ENCODE results near the gene TNF. TPM values are rescaled to one million over a fixed set of nuclear protein-coding genes. Genes with fewer than 3 reads are reported as not detected.

Gene TNF
- total and polyA plus RNA-seq, 2 of the 13 experiments (the other 11 are each of a cell fraction or from before 2014, with no cell fraction given) = not detected

DNA sequence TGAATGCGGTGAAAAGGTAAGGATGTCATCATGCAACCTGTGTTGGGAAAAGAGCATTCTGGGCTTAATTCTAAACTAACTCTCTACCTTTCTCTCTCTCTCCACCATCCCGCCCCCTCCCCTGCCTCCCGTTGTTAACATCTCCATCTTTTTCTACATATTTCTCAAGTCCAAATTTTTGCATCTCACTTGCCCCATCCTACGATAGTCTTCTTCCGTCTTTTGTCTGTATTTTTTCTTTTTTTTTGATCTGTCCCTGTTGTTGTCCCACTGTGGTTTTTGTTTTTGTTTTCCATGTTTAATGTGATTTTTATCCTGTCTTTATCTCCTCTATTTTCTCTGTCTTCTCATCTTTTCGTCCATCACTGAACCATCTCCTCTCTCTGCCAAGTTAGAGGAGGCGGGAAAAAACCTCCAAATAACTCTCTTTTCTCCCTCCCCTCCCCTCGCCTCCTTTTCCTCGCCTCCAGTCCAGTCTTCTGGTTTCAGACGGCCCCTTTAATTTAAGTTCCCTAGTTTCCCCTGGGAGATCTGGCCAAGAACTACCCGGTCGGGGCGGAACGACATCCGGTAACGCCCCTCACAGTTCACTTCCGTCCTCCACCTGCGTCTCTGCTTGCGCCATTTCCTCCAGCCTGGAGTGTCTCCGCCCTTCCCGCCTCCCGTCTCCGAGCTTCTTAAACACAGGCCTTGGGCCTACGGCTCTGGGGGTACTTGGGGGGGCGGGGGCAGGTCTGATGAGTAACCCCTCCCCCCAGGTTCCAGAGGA lies 28.2 kb upstream of the TNF start, which contains the start of gene NFKBIL1 (continued):
- peak; percentile 59; the same call in 1 of the 2 replicates for TF ChIP-seq ZNF143 (CRISPR knock-in tag; IDR thresholded peaks at IDR 0.05)
- no peak for TF ChIP-seq ZBTB42 (CRISPR knock-in tag; IDR thresholded peaks at IDR 0.05)
- TF ChIP-seq ZNF282 (IDR thresholded peaks at IDR 0.05; ENCODE audit: partially characterized antibody) = no peak
- no peak for TF ChIP-seq CENPX (CRISPR knock-in tag; IDR thresholded peaks at IDR 0.05)
- TF ChIP-seq, protein P1, sequence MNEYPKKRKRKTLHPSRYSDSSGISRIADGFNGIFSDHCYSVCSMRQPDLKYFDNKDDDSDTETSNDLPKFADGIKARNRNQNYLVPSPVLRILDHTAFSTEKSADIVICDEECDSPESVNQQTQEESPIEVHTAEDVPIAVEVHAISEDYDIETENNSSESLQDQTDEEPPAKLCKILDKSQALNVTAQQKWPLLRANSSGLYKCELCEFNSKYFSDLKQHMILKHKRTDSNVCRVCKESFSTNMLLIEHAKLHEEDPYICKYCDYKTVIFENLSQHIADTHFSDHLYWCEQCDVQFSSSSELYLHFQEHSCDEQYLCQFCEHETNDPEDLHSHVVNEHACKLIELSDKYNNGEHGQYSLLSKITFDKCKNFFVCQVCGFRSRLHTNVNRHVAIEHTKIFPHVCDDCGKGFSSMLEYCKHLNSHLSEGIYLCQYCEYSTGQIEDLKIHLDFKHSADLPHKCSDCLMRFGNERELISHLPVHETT (CRISPR knock-in tag; conservative IDR thresholded peaks at IDR 0.05) = 0 out of 2 replicates have a peak, but pooled peaks have one; percentile 74
- TF ChIP-seq CREB3 (CRISPR knock-in tag; IDR thresholded peaks at IDR 0.05) = 0 out of 2 replicates have a peak, but pooled peaks have one; percentile 37
- TF ChIP-seq ZFP37 (CRISPR knock-in tag; IDR thresholded peaks at IDR 0.05; ENCODE audit: borderline replicate concordance) = no peak
- peak; percentile 98 for TF ChIP-seq GABPA (IDR thresholded peaks at IDR 0.05; ENCODE audit: low read depth, low read length)
- peak; percentile 100 for TF ChIP-seq GABPA (CRISPR knock-in tag; IDR thresholded peaks at IDR 0.05; ENCODE audit: low read depth)
- no peak for TF ChIP-seq AGO1 (IDR thresholded peaks at IDR 0.05; ENCODE audit: low read depth, low read length, poor library complexity, severe bottlenecking)
- no peak for TF ChIP-seq MAFF (IDR thresholded peaks at IDR 0.05; ENCODE audit: low read depth, low read length)
- TF ChIP-seq CHCHD3 (CRISPR knock-in tag; IDR thresholded peaks at IDR 0.05) = no peak
- TF ChIP-seq, protein P2, sequence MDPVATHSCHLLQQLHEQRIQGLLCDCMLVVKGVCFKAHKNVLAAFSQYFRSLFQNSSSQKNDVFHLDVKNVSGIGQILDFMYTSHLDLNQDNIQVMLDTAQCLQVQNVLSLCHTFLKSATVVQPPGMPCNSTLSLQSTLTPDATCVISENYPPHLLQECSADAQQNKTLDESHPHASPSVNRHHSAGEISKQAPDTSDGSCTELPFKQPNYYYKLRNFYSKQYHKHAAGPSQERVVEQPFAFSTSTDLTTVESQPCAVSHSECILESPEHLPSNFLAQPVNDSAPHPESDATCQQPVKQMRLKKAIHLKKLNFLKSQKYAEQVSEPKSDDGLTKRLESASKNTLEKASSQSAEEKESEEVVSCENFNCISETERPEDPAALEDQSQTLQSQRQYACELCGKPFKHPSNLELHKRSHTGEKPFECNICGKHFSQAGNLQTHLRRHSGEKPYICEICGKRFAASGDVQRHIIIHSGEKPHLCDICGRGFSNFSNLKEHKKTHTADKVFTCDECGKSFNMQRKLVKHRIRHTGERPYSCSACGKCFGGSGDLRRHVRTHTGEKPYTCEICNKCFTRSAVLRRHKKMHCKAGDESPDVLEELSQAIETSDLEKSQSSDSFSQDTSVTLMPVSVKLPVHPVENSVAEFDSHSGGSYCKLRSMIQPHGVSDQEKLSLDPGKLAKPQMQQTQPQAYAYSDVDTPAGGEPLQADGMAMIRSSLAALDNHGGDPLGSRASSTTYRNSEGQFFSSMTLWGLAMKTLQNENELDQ (CRISPR knock-in tag; IDR thresholded peaks at IDR 0.05; ENCODE audit: borderline replicate concordance) = no peak
- TF ChIP-seq ZNF597 (CRISPR knock-in tag; IDR thresholded peaks at IDR 0.05) = no peak
- TF ChIP-seq ZNF878 (CRISPR knock-in tag; IDR thresholded peaks at IDR 0.05) = peak; percentile 37; the same call in 1 of the 2 replicates
- peak; percentile 87; the same call in 1 of the 2 replicates for TF ChIP-seq CEBPB (IDR thresholded peaks at IDR 0.05; ENCODE audit: borderline replicate concordance, low read depth, low read length)
- TF ChIP-seq ZKSCAN1 (IDR thresholded peaks at IDR 0.05; ENCODE audit: low read length) = no peak
- peak; percentile 100 for TF ChIP-seq ZKSCAN5 (CRISPR knock-in tag; IDR thresholded peaks at IDR 0.05)
- no peak for TF ChIP-seq GPBP1L1 (CRISPR knock-in tag; IDR thresholded peaks at IDR 0.05)
- no peak for TF ChIP-seq ZSCAN21 (CRISPR knock-in tag; IDR thresholded peaks at IDR 0.05; ENCODE audit: borderline replicate concordance)
- TF ChIP-seq SMARCE1 (IDR thresholded peaks at IDR 0.05; ENCODE audit: borderline replicate concordance) = no peak
- no peak for TF ChIP-seq GFI1 (CRISPR knock-in tag; IDR thresholded peaks at IDR 0.05; ENCODE audit: borderline replicate concordance)
- TF ChIP-seq ZMYM3 (CRISPR knock-in tag; IDR thresholded peaks at IDR 0.05) = peak; percentile 22; the same call in 1 of the 2 replicates
- 0 out of 2 replicates have a peak, but pooled peaks have one; percentile 50 for TF ChIP-seq ZNF780A (CRISPR knock-in tag; IDR thresholded peaks at IDR 0.05)
